A673 (cell line): ENCODE results near the gene RALGAPA2. TPM values are rescaled to one million over a fixed set of nuclear protein-coding genes. Genes with fewer than 3 reads are reported as not detected.

Experiments
- BruUV-seq: library from RNA; stranded (reverse); fragments of 400-500 nt; replicated peaks from 2 replicates; lab custom pipeline; 2021; lab: Mats Ljungman, UMichigan
- CTCF ChIA-PET: fragments of 300-600 bp; sonication (Branson Sonifier 250); formaldehyde crosslinking; loops from one replicate; lab custom pipeline; 2022; ENCODE audit warnings: antibody characterized with exemption; lab: Charles Lee
- POLR2A ChIA-PET: fragments of 300-600 bp; sonication (Branson Sonifier 250); formaldehyde crosslinking; loops from one replicate; lab custom pipeline; 2022; ENCODE audit warnings: antibody characterized with exemption; ENCODE audit not compliant: low non-redundant PET; lab: Charles Lee
- DNase-seq: peaks from one replicate; pipeline ENCODE4 v3.0.0-alpha.2; 2015; ENCODE audit warnings: low spot score
- H3K27ac ChIP-seq: fragments of 200-600 bp; sonication (generic); 2 replicates; pipeline ENCODE4 v1.5.1; 2016; ENCODE audit warnings: mixed run types, low read depth, mild to moderate bottlenecking, mixed read lengths, antibody characterized with exemption, low read length; ENCODE audit not compliant: poor library complexity, severe bottlenecking
- H3K27me3 ChIP-seq: fragments of 200-600 bp; sonication (generic); replicated peaks from 2 replicates; pipeline ENCODE4 v1.6.1; 2017; ENCODE audit warnings: mixed run types, low read depth, mild to moderate bottlenecking, mixed read lengths, antibody characterized with exemption, low read length; ENCODE audit not compliant: insufficient read depth, poor library complexity
- H3K36me3 ChIP-seq: fragments of 200-600 bp; sonication (generic); 2 replicates; pipeline ENCODE4 v1.6.1; 2016; ENCODE audit warnings: mixed run types, mild to moderate bottlenecking, mixed read lengths, antibody characterized with exemption, low read length; ENCODE audit not compliant: insufficient read depth, poor library complexity, severe bottlenecking
- H3K4me1 ChIP-seq: fragments of 200-600 bp; sonication (generic); 2 replicates; pipeline ENCODE4 v1.6.1; 2017; ENCODE audit warnings: mixed run types, mild to moderate bottlenecking, mixed read lengths, antibody characterized with exemption, low read length; ENCODE audit not compliant: insufficient read depth, poor library complexity, severe bottlenecking
- H3K4me3 ChIP-seq: fragments of 200-600 bp; sonication (generic); 2 replicates; pipeline ENCODE4 v1.5.1; 2016; ENCODE audit warnings: low read depth, mixed run types, mild to moderate bottlenecking, mixed read lengths, low read length; ENCODE audit not compliant: poor library complexity, severe bottlenecking
- H3K9me3 ChIP-seq: fragments of 200-600 bp; sonication (generic); 2 replicates; pipeline ENCODE4 v1.6.1; 2016; ENCODE audit warnings: mixed run types, low read depth, mild to moderate bottlenecking, mixed read lengths, antibody characterized with exemption, low read length; ENCODE audit not compliant: poor library complexity, severe bottlenecking
- CTCF ChIP-seq: fragments of 300-800, 200-600 bp; sonication (generic); conservative IDR thresholded peaks from 2 replicates; pipeline ENCODE4 v1.5.1; 2017; ENCODE audit warnings: low read depth, mild to moderate bottlenecking, antibody characterized with exemption, low read length, moderate library complexity, mixed read lengths
- EZH2 ChIP-seq: fragments of 200-600 bp; sonication (generic); IDR thresholded peaks from 2 replicates; pipeline ENCODE4 v1.6.1; 2017; ENCODE audit warnings: borderline replicate concordance, low read depth, mild to moderate bottlenecking, mixed read lengths, antibody characterized with exemption, low read length; ENCODE audit not compliant: poor library complexity, severe bottlenecking
- intact Hi-C: fragments of 100-400 bp; cut with micrococcal nuclease; formaldehyde crosslinking; loops from one replicate; pipeline ENCODE4 v1.10.0; 2022; ENCODE audit not compliant: unreplicated experiment
- total RNA-seq: library from RNA; stranded (reverse); gene quantifications from 2 replicates; pipeline ENCODE4 v1.2.3, GENCODE V29; 2021

The RALGAPA2 gene
- total RNA-seq, 1 experiment from 2014 or later = 32.4 TPM

GRCh38 chr20:20573797-20574196 lies 138.6 kb downstream of the RALGAPA2 start:
- intact Hi-C loops = no loop called here
- no TSS peak for BruUV-seq

GRCh38 chr20:20571068-20571780 lies 141.2 kb downstream of the RALGAPA2 start:
- CTCF ChIA-PET = no interaction called here
- POLR2A ChIA-PET = no interaction called here
- intact Hi-C loops = no loop called here

More at GRCh38 chr20:20573797-20574196, 138.6 kb downstream of the RALGAPA2 start:
- Histone ChIP-seq H3K36me3 (peaks cover 6% of the 10 kb centered on the region), H3K9me3 (no peaks in the 10 kb centered on the region), H3K27me3 (no peaks in the 10 kb centered on the region), H3K27ac (no peak overlapping the region), H3K4me3 (no peak overlapping the region), H3K4me1 (no peaks in the 10 kb centered on the region)
- no peak for DNase-seq
- TF ChIP-seq CTCF (no peak), EZH2 (no peak)
- ChIA-PET POLR2A (no interaction called here), CTCF (no interaction called here)

GRCh38 chr20:20568604-20569205 lies 143.7 kb downstream of the RALGAPA2 start:
- no TSS peak for BruUV-seq
- peaks cover 6% of the 10 kb centered on the region for H3K36me3 ChIP-seq
- intact Hi-C loops = loop anchor here (2.0 kb wide), 2 partner anchors 208 to 484 kb away; no protein-coding TSS in a partner anchor
- TF ChIP-seq CTCF = peak; percentile 82
- no peak for TF ChIP-seq EZH2
- ChIA-PET CTCF (no interaction called here), POLR2A (no interaction called here)
- H3K9me3 ChIP-seq = no peaks in the 10 kb centered on the region
- H3K4me1 ChIP-seq = no peaks in the 10 kb centered on the region
- peak; percentile 62 for DNase-seq
- H3K27ac ChIP-seq = no peak overlapping the region
- H3K4me3 ChIP-seq = no peak overlapping the region
- H3K27me3 ChIP-seq = no peaks in the 10 kb centered on the region

More at GRCh38 chr20:20571068-20571780, 141.2 kb downstream of the RALGAPA2 start:
- TF ChIP-seq CTCF = no peak
- TF ChIP-seq EZH2 = no peak
- no peak for DNase-seq
- Histone ChIP-seq H3K4me3 (no peak overlapping the region), H3K4me1 (no peaks in the 10 kb centered on the region), H3K36me3 (peaks cover 6% of the 10 kb centered on the region), H3K27me3 (no peaks in the 10 kb centered on the region), H3K27ac (no peak overlapping the region), H3K9me3 (no peaks in the 10 kb centered on the region)
- no TSS peak for BruUV-seq
